Skin epidermis (tissue), 12 donors: ENCODE measurements around the gene PRSS21.
A peak's percentile ranks its signal among the peaks of the same experiment; 100 is the strongest.

Experiments
- H3K27ac ChIP-seq, 21 experiments: fragments of 200-600 bp; sonication (generic) in 11 of 21; one replicate each; pipeline ENCODE4 v1.5.0; 2020; ENCODE audit warnings: mild to moderate bottlenecking in 3 of 21, inconsistent platforms in 2 of 21, moderate library complexity in 2 of 21
- H3K4me3 ChIP-seq, 7 experiments: fragments of 200-600 bp; sonication (generic) in 2 of 7; one replicate each; pipeline ENCODE4 v1.5.0; 2020; ENCODE audit warnings: inconsistent platforms in 2 of 7, mild to moderate bottlenecking in 2 of 7, moderate library complexity in 1 of 7

PRSS21 gene

GRCh38 chr16:2779151-2779920 lies 37.7 kb upstream of the PRSS21 start:
- no peak overlapping the region for H3K4me3 ChIP-seq
- H3K27ac ChIP-seq: peak overlapping the region in 3 of 21 experiments; percentile 100

- H3K27ac ChIP-seq: no peak overlapping the region
- H3K4me3 ChIP-seq: no peak overlapping the region
Observed at GRCh38 chr16:2779978-2780898, 36.8 kb upstream of the PRSS21 start.

DNA sequence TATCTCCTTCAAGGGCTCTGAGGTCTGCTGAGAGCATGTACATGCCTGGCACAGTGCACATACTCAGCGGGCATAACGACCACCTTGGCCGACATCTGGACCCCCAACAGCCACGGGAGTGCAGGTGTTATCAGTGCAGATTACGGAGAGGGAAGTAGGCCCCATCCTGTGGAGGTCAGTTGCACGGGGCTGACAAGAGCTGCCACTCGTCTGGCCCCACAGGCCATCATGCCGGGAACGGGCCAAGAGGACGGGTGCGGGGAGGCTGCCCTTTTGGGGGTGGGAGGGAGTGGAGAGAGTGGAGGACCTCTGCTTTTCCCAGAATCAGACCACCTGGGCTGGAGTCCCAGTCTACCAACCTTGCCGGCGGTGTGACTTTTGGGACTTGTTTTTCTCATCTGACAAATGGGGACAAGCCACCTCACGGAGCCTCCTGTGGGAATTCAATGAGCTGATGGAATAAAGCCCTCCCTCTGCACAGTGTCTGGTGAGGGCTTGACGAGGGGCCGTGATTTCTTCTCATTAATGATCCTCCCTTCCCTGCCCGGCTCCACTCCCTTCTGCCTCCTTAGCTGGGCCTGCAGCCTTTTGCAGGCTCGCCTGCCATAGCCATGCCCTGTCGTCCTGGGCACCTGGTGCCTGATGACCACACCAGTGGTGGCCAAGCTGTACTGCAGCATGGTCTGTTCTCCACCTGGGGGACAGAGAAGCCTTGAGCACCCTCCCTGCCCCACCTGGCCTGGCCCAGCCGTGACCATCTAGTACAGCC lies 34.3 kb upstream of the PRSS21 start:
- Histone ChIP-seq H3K4me3 (no peak overlapping the region), H3K27ac (no peak overlapping the region)

DNA sequence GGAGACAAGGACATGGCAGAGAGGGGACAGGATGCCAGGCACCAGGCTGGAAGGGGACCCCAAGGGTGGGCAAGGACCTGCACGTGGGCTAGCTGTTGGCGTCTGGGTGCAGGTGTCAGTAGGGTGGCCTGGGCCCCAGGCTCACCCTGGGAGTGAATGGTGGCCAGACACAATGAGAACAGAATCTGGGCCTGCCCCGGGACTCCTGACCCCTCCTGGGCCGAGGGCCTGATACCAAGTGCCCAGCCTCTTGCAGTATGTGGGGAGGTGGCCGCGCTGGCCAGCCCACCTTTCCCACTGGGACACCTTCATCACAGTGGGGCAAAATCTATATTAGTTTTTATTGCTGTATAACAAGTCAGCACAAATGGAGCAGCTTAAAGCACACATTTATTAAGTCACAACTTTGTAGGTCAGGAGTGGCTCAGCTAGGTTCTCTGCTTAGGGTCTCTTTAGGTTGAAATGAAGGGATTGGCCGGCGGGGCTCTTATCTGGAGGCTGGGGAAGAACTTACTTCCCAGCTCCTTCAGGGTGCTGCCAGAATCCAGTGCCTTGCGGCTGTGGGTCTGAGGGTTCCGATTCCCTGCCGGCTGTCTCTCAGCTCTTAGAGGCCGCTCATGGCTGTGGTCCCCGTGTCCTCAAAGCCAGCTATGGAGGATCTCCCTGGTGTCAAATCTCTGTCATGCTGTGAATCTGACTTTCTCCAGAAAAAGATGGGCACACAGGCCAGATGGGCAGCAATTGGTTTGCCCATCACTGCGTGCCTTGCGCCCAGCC lies 33.3 kb upstream of the PRSS21 start:
- no peak overlapping the region for H3K4me3 ChIP-seq
- no peak overlapping the region for H3K27ac ChIP-seq

DNA sequence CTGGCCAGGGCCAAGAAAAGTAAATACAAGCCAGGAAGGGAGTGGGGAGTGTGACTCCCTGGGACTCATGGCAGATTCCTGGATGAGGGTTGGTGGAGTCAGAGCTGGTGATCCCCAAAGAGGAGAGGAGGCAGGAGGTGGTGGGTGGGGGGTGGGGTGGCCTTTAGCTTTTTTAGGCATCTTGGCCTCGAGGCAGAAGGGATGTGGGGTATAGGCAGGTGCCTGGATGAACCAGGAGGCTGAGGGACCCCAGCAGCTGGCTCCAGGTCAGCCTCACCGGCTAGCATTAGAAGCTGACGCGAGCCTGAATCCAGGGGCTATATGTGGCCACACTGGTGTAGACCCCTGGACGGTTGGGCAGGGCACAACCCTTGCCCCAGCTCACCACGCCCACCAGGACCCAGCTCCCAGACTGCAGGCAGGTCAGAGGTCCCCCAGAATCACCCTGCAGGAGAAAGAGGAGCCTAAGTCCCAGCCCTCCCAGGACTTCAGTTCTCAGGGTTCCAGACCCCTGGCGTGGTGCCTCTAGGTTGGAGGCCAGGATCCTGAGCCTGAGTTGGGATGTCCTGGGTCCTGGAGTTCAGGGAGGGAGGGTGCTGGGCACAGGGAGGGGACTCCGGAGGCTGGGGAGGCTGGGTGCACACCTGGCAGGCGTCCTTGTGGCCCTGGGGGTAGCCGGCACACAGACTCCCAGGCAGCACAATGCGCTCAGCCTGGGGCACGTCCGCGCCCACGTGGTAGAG lies 32.5 kb upstream of the PRSS21 start:
- Histone ChIP-seq H3K27ac (no peak overlapping the region), H3K4me3 (peak overlapping the region in 4 of 7 experiments; percentile 22 to 42 (median 24))

DNA sequence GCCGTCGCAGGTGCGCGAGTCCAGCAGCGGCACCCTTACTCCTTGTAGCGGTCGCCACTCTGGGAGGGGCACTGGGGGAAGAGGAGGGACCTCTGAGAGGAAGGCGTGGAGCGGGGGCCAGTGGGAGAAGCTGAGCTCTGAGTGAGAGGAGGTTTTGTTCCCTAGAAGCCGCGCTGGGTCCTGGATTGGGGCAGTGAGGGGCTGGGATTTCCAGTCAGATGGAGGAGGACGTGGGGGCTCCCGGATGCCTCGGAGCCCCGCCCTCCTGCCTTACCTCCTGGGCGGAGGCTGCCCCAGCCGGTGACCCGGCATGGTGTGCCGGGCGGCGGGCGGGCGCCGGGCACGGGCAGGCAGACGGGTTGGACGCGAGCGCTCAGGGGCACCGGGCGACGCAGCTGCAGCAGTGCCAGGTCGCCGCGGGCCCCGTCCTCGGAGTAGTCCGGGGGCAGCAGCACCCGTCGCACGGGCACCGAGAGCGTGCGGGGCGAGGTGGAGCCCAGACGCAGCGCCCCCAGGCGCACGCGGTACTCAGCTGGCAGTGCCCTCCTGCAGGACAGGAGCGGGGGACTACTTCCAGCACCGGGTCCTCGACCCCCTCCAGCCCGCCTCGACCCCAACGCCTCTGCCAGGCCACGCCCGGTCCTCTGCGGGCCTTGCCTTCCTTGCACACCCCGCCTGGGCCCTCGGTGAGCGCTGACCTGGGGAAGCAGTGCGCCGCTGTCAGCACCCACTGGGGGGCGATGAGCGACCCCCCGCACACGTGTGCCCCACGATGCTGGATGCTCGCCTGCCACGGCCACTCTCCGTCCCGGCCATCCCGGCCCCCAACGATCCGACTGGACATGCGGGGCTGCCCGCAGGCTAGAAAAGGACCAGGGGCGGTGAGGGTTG lies 31.7 kb upstream of the PRSS21 start:
- H3K27ac ChIP-seq: no peak overlapping the region
- peak overlapping the region; percentile 17 to 42 (median 22) for H3K4me3 ChIP-seq

- Histone ChIP-seq H3K27ac (no peak overlapping the region), H3K4me3 (no peak overlapping the region)
Observed at GRCh38 chr16:2786061-2786825, 30.8 kb upstream of the PRSS21 start.

GRCh38 chr16:2786826-2787151 lies 30.2 kb upstream of the PRSS21 start:
- Histone ChIP-seq H3K27ac (no peak overlapping the region), H3K4me3 (no peak overlapping the region)

GRCh38 chr16:2787406-2787805 lies 29.6 kb upstream of the PRSS21 start, which contains the start of gene PRSS33:
Gene PRSS33 (minus strand): TSS chr16:2787560. CDS start chr16:2786547, 1,013 bp downstream.
- Histone ChIP-seq H3K27ac (no peak within 1 kb of the TSS), H3K4me3 (no peak within 1 kb of the TSS)

- no peak overlapping the region for H3K27ac ChIP-seq
- H3K4me3 ChIP-seq: no peak overlapping the region
Observed at GRCh38 chr16:2787961-2788360, 29.1 kb upstream of the PRSS21 start.

- no peak overlapping the region for H3K27ac ChIP-seq
- no peak overlapping the region for H3K4me3 ChIP-seq
Observed at GRCh38 chr16:2790631-2791030, 26.4 kb upstream of the PRSS21 start.

GRCh38 chr16:2791174-2791573 lies 25.9 kb upstream of the PRSS21 start:
- Histone ChIP-seq H3K4me3 (no peak overlapping the region), H3K27ac (no peak overlapping the region)

- Histone ChIP-seq H3K27ac (no peak overlapping the region), H3K4me3 (no peak overlapping the region)
Observed at GRCh38 chr16:2792940-2793339, 24.1 kb upstream of the PRSS21 start.

GRCh38 chr16:2795395-2796143 lies 21.5 kb upstream of the PRSS21 start:
- Histone ChIP-seq H3K4me3 (no peak overlapping the region), H3K27ac (no peak overlapping the region)

DNA sequence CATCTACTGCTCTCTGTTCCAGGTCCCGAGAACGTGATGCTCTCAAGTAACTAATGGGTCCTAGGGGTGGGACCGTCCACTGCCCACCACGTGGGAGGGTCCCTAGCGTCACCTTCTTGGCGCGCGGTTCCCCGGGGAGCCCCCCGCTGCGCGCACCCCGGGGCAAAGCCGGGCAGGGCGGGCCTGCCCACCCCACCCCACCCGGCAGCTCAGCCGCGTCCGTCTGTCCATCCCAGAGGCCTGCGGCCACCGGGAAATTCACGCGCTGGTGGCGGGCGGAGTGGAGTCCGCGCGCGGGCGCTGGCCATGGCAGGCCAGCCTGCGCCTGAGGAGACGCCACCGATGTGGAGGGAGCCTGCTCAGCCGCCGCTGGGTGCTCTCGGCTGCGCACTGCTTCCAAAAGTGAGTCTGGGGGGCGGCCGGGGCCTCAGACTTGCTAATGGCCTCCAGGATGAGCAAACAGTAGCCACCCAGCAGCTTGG lies 18.3 kb upstream of the PRSS21 start:
- H3K4me3 ChIP-seq: no peak overlapping the region
- no peak overlapping the region for H3K27ac ChIP-seq

- no peak overlapping the region for H3K4me3 ChIP-seq
- no peak overlapping the region for H3K27ac ChIP-seq
Observed at GRCh38 chr16:2799205-2799858, 17.7 kb upstream of the PRSS21 start.
